ENCODE data around the gene RPS3.

Gene RPS3

GRCh38 chr11:75351791-75352587, 47.3 kb upstream of the RPS3 start (continued):
- TF ChIP-seq FEZF1 (tag by site-specific recombination; IDR thresholded peaks at IDR 0.05) = no peak
- TF ChIP-seq ZNF692 (tag by site-specific recombination; IDR thresholded peaks at IDR 0.05) = peak; percentile 71
- peak; percentile 87 for TF ChIP-seq ZFHX2 (tag by site-specific recombination; conservative IDR thresholded peaks at IDR 0.05)
- no peak for TF ChIP-seq HOXD13 (CRISPR knock-in tag; IDR thresholded peaks at IDR 0.05; ENCODE audit: borderline replicate concordance)
- TF ChIP-seq ZSCAN5A (tag by site-specific recombination; IDR thresholded peaks at IDR 0.05) = no peak
- TF ChIP-seq ZNF529 (tag by site-specific recombination; IDR thresholded peaks at IDR 0.05; ENCODE audit: insufficient replicate concordance) = no peak
- TF ChIP-seq REST (tag by site-specific recombination; IDR thresholded peaks at IDR 0.05) = peak; percentile 40; the same call in 1 of the 2 replicates
- TF ChIP-seq EGR2 (tag by site-specific recombination; IDR thresholded peaks at IDR 0.05; ENCODE audit: low read depth) = peak; percentile 58; the same call in 1 of the 2 replicates
- TF ChIP-seq SP7 (tag by site-specific recombination; IDR thresholded peaks at IDR 0.05) = peak; percentile 36; the same call in 1 of the 2 replicates
- no peak for TF ChIP-seq ZNF580 (tag by site-specific recombination; IDR thresholded peaks at IDR 0.05)
- peak; percentile 26; the same call in 1 of the 2 replicates for TF ChIP-seq ZNF777 (tag by site-specific recombination; IDR thresholded peaks at IDR 0.05; ENCODE audit: borderline replicate concordance)
- no peak for TF ChIP-seq ELK4 (IDR thresholded peaks at IDR 0.05; ENCODE audit: borderline replicate concordance, low read depth, low read length)
- no peak for TF ChIP-seq ZNF624 (tag by site-specific recombination; IDR thresholded peaks at IDR 0.05)

GRCh38 chr11:75352588-75353206, 46.6 kb upstream of the RPS3 start:
- POLR2A ChIA-PET = no interaction called here
- CTCF ChIA-PET = interaction anchor here (0.7 kb wide), 2 partner anchors 39 to 72 kb away, joined by 3 to 4 read pairs; no protein-coding TSS in a partner anchor
- Histone ChIP-seq H3K36me3 (ENCODE audit: control insufficient read depth in 2 of 2, insufficient read depth in 1 of 2, low read length in 2 of 2) (no peaks in the 10 kb centered on the region), H3K4me1 (ENCODE audit: control insufficient read depth, insufficient read depth, low read length) (no peaks in the 10 kb centered on the region), H3K27ac (ENCODE audit: extremely low read depth, low read depth, low read length) (no peak overlapping the region), H3K4me3 (ENCODE audit: low read depth, low read length) (no peak overlapping the region), H3K9me3 (ENCODE audit: control insufficient read depth, insufficient read depth, low read depth, low read length) (no peaks in the 10 kb centered on the region)
- TF ChIP-seq MEIS1 (CRISPR knock-in tag; IDR thresholded peaks at IDR 0.05; ENCODE audit: borderline replicate concordance) (no peak), ZNF639 (tag by site-specific recombination; IDR thresholded peaks at IDR 0.05) (no peak), KLF10 (tag by site-specific recombination; IDR thresholded peaks at IDR 0.05) (no peak), SCRT2 (tag by site-specific recombination; IDR thresholded peaks at IDR 0.05) (peak; percentile 59), ELK4 (IDR thresholded peaks at IDR 0.05; ENCODE audit: borderline replicate concordance, low read depth, low read length) (no peak), ZNF18 (tag by site-specific recombination; IDR thresholded peaks at IDR 0.05) (no peak)

Data from HEK293 (cell line).